Measurements from ENCODE around the gene AGTPBP1.

- TF ChIP-seq CTCF (IDR thresholded peaks at IDR 0.05; ENCODE audit: low read depth, low read length) (no peak), EZH2phosphoT487 (IDR thresholded peaks at IDR 0.05; ENCODE audit: low read depth) (no peak)
Measured at GRCh38 chr9:85522459-85523092, 219.2 kb downstream of the AGTPBP1 start.

All from OCI-LY3 (cell line).